GM21526 (cell line): ENCODE measurements around the gene GRID1.
A peak's percentile ranks its signal among the peaks of the same experiment; 100 is the strongest.
"Not testable (repeated sequence)": the region's sequence is repeated elsewhere in the genome, so short reads cannot be mapped to it uniquely, and the experiment has no call there.

Experiments used
- ATAC-seq: cut with Tn5 transposase; IDR thresholded peaks from one replicate; pipeline ENCODE4 v1.9.1; 2021; ENCODE audit warnings: moderate library complexity; ENCODE audit not compliant: unreplicated experiment, low FRiP score

The GRID1 gene

GRCh38 chr10:86392723-86393094 is 26.1 kb upstream of the GRID1 start:
- ATAC-seq = peak; percentile 49

GRCh38 chr10:86391986-86392722 is 25.6 kb upstream of the GRID1 start:
- ATAC-seq = peak; percentile 12

GRCh38 chr10:86391236-86391840 is 24.7 kb upstream of the GRID1 start:
- ATAC-seq = no peak

GRCh38 chr10:86390337-86391120 is 23.9 kb upstream of the GRID1 start:
- no peak for ATAC-seq

GRCh38 chr10:86389441-86390193 is 23.0 kb upstream of the GRID1 start:
- peak; percentile 57 for ATAC-seq

GRCh38 chr10:86389109-86389440 is 22.5 kb upstream of the GRID1 start:
- ATAC-seq = not testable (repeated sequence)

GRCh38 chr10:86388119-86388704 is 21.6 kb upstream of the GRID1 start:
- no peak for ATAC-seq

GRCh38 chr10:86387178-86387794 is 20.7 kb upstream of the GRID1 start:
- ATAC-seq = no peak

GRCh38 chr10:86385806-86386205 is 19.2 kb upstream of the GRID1 start:
- no peak for ATAC-seq

GRCh38 chr10:86377797-86378146 is 11.2 kb upstream of the GRID1 start:
- no peak for ATAC-seq

- peak; percentile 94 for ATAC-seq
These were observed 10.5 kb upstream of the GRID1 start for GRCh38 chr10:86376852-86377796.

- no peak for ATAC-seq
These were observed 9.8 kb upstream of the GRID1 start for GRCh38 chr10:86376403-86376802.

- no peak for ATAC-seq
These were observed 8.6 kb upstream of the GRID1 start for GRCh38 chr10:86375204-86375603.

- ATAC-seq = no peak
These were observed 8.1 kb upstream of the GRID1 start for GRCh38 chr10:86374664-86375063.

- ATAC-seq = no peak
These were observed 7.2 kb upstream of the GRID1 start for GRCh38 chr10:86373828-86374227.

GRCh38 chr10:86373251-86373650 is 6.7 kb upstream of the GRID1 start:
- ATAC-seq = no peak

- no peak for ATAC-seq
These were observed 6.2 kb upstream of the GRID1 start for GRCh38 chr10:86372784-86373239.

- no peak for ATAC-seq
These were observed 5.7 kb upstream of the GRID1 start for GRCh38 chr10:86372119-86372783.

- ATAC-seq = no peak
These were observed 5.1 kb upstream of the GRID1 start for GRCh38 chr10:86371691-86372090.
